H1 (cell line): ENCODE measurements around the gene ORC6. TPM values are rescaled to one million over a fixed set of nuclear protein-coding genes. Genes with fewer than 3 reads are reported as not detected.

Experiments
- CHD7 ChIP-seq: fragments of 300-600 bp; sonication (generic); IDR thresholded peaks from 2 replicates; pipeline ENCODE4 v1.7.1; 2012; ENCODE audit warnings: low read length, moderate library complexity, mild to moderate bottlenecking, inconsistent platforms; ENCODE audit not compliant: insufficient replicate concordance
- polyA plus RNA-seq, 7 experiments: library from polyadenylated mRNA; depleted of rRNA in 3 of 7; stranded (reverse) in 5 of 7; unstranded in 2 of 7; fragments of >200 nt in 5 of 7; fragments of 200-250 nt in 2 of 7; gene quantifications; 1 replicate in 5 of 7; 2 replicates in 1 of 7; 4 replicates in 1 of 7; pipeline versions ENCODE4 v1.2.1 to v1.2.3, GENCODE V29; 2011 to 2013; ENCODE audit warnings: missing spikeins in 2 of 7, mixed read lengths in 2 of 7
- total RNA-seq: library from RNA; stranded (reverse); fragmentation: NEBNext Ultra II Directional; extraction: Animal tissue kit (Norgen Biotek cat#: 25700); gene quantifications from 2 replicates; pipeline ENCODE4 v1.2.1, GENCODE V29; 2021

The ORC6 gene
- total and polyA plus RNA-seq, 2 of the 8 experiments (the other 6 are each of a cell fraction or from before 2014, with no cell fraction given) = 41.8 to 67.4 TPM

DNA sequence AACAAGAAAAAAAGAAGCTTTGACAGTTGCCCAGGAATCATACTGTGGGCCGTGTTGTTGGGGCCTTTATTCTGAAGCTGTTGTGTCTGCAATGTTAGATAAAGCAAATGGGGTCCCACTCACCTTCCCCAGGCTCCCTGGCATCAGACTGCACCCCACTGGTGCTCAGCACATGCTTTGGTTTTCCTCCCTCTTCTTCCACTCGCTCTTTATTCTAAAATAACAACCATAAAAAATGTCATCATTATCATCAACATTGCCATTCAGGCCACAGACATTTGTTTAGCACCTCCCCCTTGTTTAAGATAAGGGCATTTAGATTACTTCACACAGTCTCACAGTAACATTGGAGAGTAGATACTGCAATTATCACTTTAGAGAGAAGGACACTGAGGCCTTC, 50.5 kb downstream of the ORC6 start (continued):
- TF ChIP-seq CHD7 = no peak
